Activated CD4-positive, alpha-beta T cell treated with anti-CD3 and anti-CD28 coated beads, Interleukin-2, amount 10 ng/mL, durations not matched to agents 24 days and 14 days (primary cell): Measurements from ENCODE around the gene FMNL2. TPM values are rescaled to one million over a fixed set of nuclear protein-coding genes. Genes with fewer than 3 reads are reported as not detected.

Experiments
- DNase-seq: peaks from one replicate; pipeline ENCODE4 v3.0.0; 2022
- H3K27ac Mint-ChIP-seq: one replicate; pipeline ENCODE4 v1.8.0; 2022; ENCODE audit warnings: mild to moderate bottlenecking, mixed read lengths
- H3K27me3 Mint-ChIP-seq: one replicate; pipeline ENCODE4 v1.8.0; 2022; ENCODE audit warnings: mixed read lengths
- H3K36me3 Mint-ChIP-seq: one replicate; pipeline ENCODE4 v1.8.0; 2022; ENCODE audit warnings: low read depth, mild to moderate bottlenecking, mixed read lengths
- H3K4me1 Mint-ChIP-seq: one replicate; pipeline ENCODE4 v1.8.0; 2021; ENCODE audit warnings: mixed read lengths
- H3K4me3 Mint-ChIP-seq: one replicate; pipeline ENCODE4 v1.8.0; 2022; ENCODE audit warnings: mild to moderate bottlenecking, moderate library complexity, mixed read lengths
- H3K9me3 Mint-ChIP-seq: one replicate; pipeline ENCODE4 v1.8.0; 2021; ENCODE audit warnings: mixed read lengths
- intact Hi-C: fragments of 100-400 bp; cut with micrococcal nuclease; formaldehyde crosslinking; loops from one replicate; pipeline ENCODE4 v1.15.1; 2023
- total RNA-seq: library from RNA; stranded (reverse); gene quantifications from 2 replicates; pipeline ENCODE4 v1.2.3, GENCODE V29; 2022

The FMNL2 gene
- total RNA-seq, 1 donor from 2014 or later = 14.9 TPM

DNA sequence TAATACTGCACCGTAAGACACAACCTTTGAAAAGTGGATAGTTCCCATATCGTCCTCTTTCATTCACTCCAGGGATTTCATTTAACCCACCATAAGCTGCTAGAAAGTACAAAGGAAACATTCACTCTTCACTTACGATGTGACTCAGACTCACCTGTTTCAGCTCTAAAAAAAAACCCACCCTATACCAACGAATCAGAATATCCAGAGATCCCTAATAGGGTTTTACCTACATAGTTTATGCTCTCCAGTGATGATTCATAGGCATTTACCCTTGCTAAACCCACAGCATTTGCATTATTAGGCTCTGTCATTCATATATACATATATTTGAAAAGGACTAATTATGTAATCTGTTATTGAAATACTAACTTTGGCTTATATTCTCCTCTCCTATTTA lies 322.1 kb downstream of the FMNL2 start:
- no peak overlapping the region for H3K27ac Mint-ChIP-seq
- no peaks in the 10 kb centered on the region for H3K27me3 Mint-ChIP-seq
- intact Hi-C loops = no loop called here
- H3K9me3 Mint-ChIP-seq = no peaks in the 10 kb centered on the region
- no peak overlapping the region for H3K4me3 Mint-ChIP-seq
- peaks cover 49% of the 10 kb centered on the region for H3K36me3 Mint-ChIP-seq
- no peak for DNase-seq
- peaks cover 7% of the 10 kb centered on the region for H3K4me1 Mint-ChIP-seq

DNA sequence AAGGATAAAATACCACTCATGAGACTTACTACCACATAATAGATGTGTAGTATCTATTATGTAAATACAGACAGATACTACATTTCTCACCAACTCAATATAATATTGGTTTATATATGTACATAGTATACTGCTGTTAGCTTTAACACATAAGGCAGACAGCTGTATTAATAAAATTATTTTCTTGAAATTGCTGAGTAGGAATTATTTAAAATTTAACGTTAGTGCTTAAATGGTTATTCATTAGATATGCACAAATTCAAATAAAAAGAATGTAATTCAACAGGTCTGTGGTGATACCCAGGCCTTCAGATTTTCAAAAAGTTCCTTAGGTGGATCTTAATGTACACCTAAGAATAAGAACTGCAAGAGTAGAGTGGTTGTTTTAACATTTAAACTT lies 323.2 kb downstream of the FMNL2 start:
- Mint-ChIP-seq H3K27ac (no peak overlapping the region), H3K9me3 (no peaks in the 10 kb centered on the region), H3K36me3 (peaks cover 50% of the 10 kb centered on the region), H3K4me1 (peaks cover 7% of the 10 kb centered on the region), H3K27me3 (no peaks in the 10 kb centered on the region), H3K4me3 (no peak overlapping the region)
- no peak for DNase-seq
- intact Hi-C loops = no loop called here

DNA sequence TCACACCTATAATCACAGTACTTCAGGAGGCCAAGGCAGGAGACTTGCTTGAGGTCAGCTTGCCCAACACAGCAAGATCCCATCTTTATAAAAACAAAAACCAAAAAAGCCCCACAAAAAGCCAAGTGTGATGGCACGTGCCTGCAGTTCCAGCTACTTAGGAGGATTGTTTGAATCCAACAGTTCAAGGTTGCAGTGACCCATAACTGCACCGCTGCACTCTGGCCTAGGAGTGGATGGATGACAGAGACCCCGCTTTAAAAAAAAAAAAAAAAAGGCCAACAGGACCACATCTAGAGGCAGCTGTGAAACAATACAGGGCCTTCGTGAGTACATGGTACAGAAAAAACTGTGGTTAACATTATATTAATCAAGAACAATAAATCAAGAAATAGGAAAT lies 326.1 kb downstream of the FMNL2 start:
- Mint-ChIP-seq H3K27ac (no peak overlapping the region), H3K27me3 (no peaks in the 10 kb centered on the region), H3K4me1 (peaks cover 7% of the 10 kb centered on the region), H3K9me3 (no peaks in the 10 kb centered on the region), H3K36me3 (peaks cover 58% of the 10 kb centered on the region), H3K4me3 (no peak overlapping the region)
- intact Hi-C loops = no loop called here
- DNase-seq = no peak

DNA sequence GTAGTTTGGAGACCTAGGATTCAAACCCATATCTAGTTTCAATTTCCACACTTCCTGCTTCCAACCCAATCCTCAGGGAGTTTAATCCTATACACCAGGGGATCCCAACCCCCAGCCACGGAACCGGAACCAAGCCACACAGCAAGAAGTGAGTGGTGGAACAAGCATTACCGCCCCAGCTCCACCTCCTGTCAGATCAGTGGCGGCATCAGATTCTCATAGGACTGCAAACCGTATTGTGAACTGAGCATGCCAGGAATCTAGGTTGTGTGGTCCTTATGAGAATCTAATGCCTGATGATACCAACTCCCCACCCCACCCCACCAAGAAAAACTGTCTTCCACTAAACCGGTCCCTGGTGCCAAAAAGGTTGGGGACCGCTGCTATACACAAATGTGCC lies 329.8 kb downstream of the FMNL2 start:
- intact Hi-C loops = no loop called here
- H3K27me3 Mint-ChIP-seq = no peaks in the 10 kb centered on the region
- H3K4me3 Mint-ChIP-seq = no peak overlapping the region
- H3K36me3 Mint-ChIP-seq = peaks cover 62% of the 10 kb centered on the region
- no peak for DNase-seq
- H3K4me1 Mint-ChIP-seq = no peaks in the 10 kb centered on the region
- H3K9me3 Mint-ChIP-seq = no peaks in the 10 kb centered on the region
- H3K27ac Mint-ChIP-seq = no peak overlapping the region

DNA sequence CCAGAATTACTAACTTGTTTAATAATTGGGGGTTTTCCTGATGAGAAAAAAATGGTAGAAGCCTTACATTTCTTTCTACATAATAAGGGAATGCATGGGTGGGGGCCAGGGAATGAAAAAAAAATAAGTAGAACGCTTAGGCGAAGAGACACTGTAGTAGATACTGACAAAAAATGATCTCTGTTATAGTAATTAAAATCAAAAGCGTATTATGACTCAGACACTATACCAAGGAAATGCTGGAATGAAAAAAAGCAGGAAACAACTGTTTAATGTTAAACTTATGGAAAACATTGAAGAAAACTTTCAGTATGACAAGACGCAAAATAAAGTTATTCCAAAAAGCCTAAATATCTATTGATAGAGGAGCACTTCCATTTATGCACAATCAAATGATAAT lies 339.4 kb downstream of the FMNL2 start:
- intact Hi-C loops = loop anchor here (5.0 kb wide), 1 partner anchor 38 kb away; no protein-coding TSS in a partner anchor
- no peak for DNase-seq
- H3K27ac Mint-ChIP-seq = no peak overlapping the region
- H3K27me3 Mint-ChIP-seq = no peaks in the 10 kb centered on the region
- H3K36me3 Mint-ChIP-seq = peaks cover 41% of the 10 kb centered on the region
- no peaks in the 10 kb centered on the region for H3K9me3 Mint-ChIP-seq
- no peak overlapping the region for H3K4me3 Mint-ChIP-seq
- peaks cover 5% of the 10 kb centered on the region for H3K4me1 Mint-ChIP-seq

DNA sequence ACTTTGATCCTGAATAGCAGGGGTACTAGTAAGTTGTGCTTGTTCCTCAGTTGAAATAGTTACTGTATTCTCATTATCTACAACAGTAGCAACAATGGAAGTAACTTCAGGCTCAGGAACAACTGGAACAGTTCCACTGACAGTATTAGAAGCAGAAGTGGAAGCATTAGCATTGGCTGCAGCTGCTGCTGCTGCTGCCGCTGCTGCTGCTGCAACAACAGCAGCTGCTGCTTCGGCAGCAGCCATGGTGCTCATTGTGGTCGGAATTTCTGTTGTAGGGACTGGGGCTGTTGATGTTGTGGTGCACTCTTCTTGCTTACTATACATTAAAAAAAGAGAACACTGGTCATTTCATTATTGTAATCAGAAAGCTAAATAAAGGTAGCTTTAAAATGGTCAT lies 341.5 kb downstream of the FMNL2 start:
- no peak for DNase-seq

DNA sequence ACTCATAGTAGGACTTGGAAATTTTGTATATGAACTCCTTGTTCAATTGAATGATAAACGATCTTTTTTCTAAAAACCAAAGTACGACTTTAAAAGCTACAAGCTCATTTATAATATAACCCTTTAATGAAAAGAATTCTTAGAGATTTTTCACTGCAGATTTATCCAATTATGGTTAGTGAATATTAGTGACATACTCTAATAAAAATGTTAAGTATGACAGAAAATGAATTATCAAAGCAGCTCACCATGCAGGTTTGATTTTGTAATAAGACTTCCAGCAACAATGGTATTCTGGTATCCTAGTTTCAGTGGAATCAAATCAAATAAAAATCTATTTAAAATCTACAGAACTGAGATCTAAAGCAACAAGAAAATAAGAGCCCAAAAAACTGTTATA lies 343.8 kb downstream of the FMNL2 start:
- Mint-ChIP-seq H3K9me3 (no peaks in the 10 kb centered on the region), H3K4me3 (no peak overlapping the region), H3K27ac (no peak overlapping the region), H3K27me3 (no peaks in the 10 kb centered on the region), H3K4me1 (peaks cover 10% of the 10 kb centered on the region), H3K36me3 (peaks cover 33% of the 10 kb centered on the region)
- intact Hi-C loops = no loop called here
- DNase-seq = no peak

More for the DNA sequence above, 341.5 kb downstream of the FMNL2 start:
- Mint-ChIP-seq H3K9me3 (no peaks in the 10 kb centered on the region), H3K4me3 (no peak overlapping the region), H3K4me1 (peaks cover 6% of the 10 kb centered on the region), H3K27ac (no peak overlapping the region), H3K36me3 (peaks cover 41% of the 10 kb centered on the region), H3K27me3 (no peaks in the 10 kb centered on the region)
- intact Hi-C loops = no loop called here

DNA sequence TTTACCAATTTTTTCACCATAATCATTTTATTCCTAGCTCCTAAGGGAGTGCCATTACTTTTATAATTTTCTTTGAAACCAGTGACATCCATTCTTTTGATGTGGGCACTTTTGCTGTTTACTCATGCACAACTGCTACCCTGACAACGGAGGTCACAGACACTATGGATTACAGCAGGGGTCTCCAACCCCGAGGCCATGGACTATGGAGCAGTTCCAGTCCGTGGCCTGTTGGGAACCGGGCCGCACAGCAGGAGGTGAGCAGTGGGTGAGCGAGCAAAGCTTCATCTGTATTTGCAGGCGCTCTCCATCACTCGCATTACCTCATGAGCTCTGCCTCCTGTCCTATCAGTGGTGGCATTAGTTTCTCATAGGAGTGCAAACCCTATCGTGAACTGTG lies 347.7 kb downstream of the FMNL2 start:
- Mint-ChIP-seq H3K4me1 (peaks cover 16% of the 10 kb centered on the region), H3K36me3 (peaks cover 27% of the 10 kb centered on the region), H3K27me3 (no peaks in the 10 kb centered on the region), H3K4me3 (no peak overlapping the region), H3K27ac (peak overlapping the region; percentile 65), H3K9me3 (no peaks in the 10 kb centered on the region)
- intact Hi-C loops = no loop called here
- DNase-seq = no peak

DNA sequence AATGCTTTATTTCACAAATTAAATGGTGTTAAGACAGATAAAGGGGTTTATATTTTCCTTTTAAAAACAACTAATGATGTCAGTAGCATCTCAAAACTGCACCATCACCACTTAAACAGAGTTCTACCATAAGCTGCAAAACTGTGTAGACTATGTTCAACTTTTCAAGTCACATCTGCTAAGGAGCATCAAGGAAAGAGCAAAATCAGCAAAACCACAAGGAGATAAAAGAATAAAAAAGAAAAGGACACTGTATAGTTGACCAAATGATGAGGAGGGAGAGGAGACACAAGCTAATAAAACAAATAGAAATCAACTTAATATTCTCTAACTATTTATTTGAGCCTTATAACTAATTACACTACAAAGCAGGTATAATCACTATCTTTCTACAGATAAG lies 348.4 kb downstream of the FMNL2 start:
- Mint-ChIP-seq H3K27ac (no peak overlapping the region), H3K36me3 (peaks cover 28% of the 10 kb centered on the region), H3K4me3 (no peak overlapping the region), H3K27me3 (no peaks in the 10 kb centered on the region), H3K9me3 (no peaks in the 10 kb centered on the region), H3K4me1 (peaks cover 16% of the 10 kb centered on the region)
- intact Hi-C loops = no loop called here
- DNase-seq = no peak

DNA sequence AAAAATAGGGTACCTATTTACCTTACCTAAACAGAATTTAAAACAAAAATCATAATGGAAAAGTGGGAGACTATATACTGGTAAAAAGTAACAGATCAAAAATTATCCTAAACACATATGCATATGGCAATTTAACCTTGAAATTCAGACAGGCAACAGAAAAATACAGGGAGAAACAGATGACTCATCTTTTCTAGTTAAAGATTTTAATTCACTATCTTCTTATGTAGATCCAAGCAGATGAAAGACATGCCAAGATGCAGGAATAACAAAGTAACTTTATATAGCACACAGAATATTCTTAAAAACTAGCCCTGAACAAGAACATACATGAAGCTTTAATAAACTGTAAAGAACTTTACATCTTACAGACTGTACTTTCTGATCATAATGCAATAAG lies 351.3 kb downstream of the FMNL2 start:
- no peak overlapping the region for H3K27ac Mint-ChIP-seq
- no peaks in the 10 kb centered on the region for H3K9me3 Mint-ChIP-seq
- peaks cover 19% of the 10 kb centered on the region for H3K4me1 Mint-ChIP-seq
- intact Hi-C loops = no loop called here
- H3K27me3 Mint-ChIP-seq = no peaks in the 10 kb centered on the region
- DNase-seq = no peak
- H3K36me3 Mint-ChIP-seq = peaks cover 24% of the 10 kb centered on the region
- no peak overlapping the region for H3K4me3 Mint-ChIP-seq

DNA sequence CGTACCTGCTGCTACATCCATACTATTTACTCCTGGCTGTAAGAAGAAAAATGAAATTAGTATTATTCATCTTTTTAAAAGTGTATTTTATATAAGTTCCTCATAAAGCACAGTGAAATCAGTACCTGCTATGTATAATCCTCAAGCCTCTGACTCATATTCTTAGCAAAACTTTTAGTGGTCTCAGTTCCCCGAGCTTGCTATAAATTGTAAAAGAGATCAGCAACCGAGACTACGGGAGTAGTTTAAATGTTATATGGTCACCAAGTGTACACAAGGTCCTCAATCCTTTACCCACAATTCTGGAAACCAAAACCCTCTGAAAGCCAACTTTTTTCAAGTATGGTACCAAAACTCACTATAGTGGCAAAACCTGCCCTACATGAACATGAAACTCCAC lies 358.1 kb downstream of the FMNL2 start:
- intact Hi-C loops = loop anchor here (10.0 kb wide), 1 partner anchor 1208 kb away; no protein-coding TSS in a partner anchor
- DNase-seq = no peak
- Mint-ChIP-seq H3K4me3 (no peak overlapping the region), H3K27me3 (no peaks in the 10 kb centered on the region), H3K9me3 (no peaks in the 10 kb centered on the region), H3K36me3 (peaks cover 26% of the 10 kb centered on the region), H3K4me1 (peaks cover 23% of the 10 kb centered on the region), H3K27ac (no peak overlapping the region)

DNA sequence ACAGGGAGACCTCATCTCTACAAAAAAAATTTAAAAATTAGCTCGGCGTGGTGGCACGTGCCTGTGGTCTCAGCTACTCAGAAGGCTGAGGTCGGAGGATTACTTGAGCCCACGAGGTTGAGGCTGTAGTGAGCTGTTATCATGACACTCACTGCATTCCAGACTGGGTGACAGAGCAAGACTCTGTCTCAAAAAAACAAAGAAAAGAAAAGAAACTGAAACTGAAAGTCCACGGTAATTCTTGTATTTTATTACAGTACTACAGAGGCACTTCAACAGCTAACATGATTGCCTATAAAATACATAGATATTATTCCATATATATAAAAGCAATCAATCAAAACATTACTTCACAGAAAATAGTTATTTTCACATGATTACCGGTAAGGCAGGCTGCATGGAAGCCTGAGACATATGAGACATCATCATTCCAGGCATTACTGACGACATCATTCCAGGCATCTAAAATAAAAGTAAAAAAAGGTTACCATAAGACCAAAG lies 359.2 kb downstream of the FMNL2 start:
- Mint-ChIP-seq H3K4me3 (peak overlapping the region; percentile 81), H3K36me3 (peaks cover 23% of the 10 kb centered on the region), H3K9me3 (no peaks in the 10 kb centered on the region), H3K4me1 (peaks cover 23% of the 10 kb centered on the region), H3K27me3 (no peaks in the 10 kb centered on the region), H3K27ac (peak overlapping the region; percentile 93)
- DNase-seq = peak; percentile 81
- intact Hi-C loops = loop anchor here (1.0 to 10.0 kb wide), 2 partner anchors 518 to 1209 kb away; no protein-coding TSS in a partner anchor

DNA sequence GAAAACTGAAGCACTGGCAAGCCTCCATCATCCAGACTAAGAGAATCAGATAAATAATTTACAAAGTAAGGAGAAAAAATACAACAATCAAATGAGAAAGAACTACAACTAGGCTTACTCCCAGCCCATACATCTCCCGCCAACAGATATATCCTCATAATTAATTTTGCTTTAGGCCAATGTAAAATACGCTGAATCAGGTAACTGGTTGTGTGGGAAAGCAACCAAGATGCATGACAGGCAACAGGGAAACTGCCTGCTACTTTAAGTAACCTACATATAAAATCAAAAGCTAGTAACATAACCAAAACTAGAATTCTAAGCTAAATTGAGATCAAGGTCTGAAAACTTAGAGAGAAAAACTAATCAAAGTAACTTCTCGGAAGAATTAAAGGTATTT lies 360.8 kb downstream of the FMNL2 start:
- Mint-ChIP-seq H3K4me3 (no peak overlapping the region), H3K27ac (peak overlapping the region; percentile 10), H3K27me3 (no peaks in the 10 kb centered on the region), H3K4me1 (peaks cover 28% of the 10 kb centered on the region), H3K36me3 (peaks cover 27% of the 10 kb centered on the region), H3K9me3 (no peaks in the 10 kb centered on the region)
- intact Hi-C loops = loop anchor here (1.0 to 10.0 kb wide), 2 partner anchors 21 to 1211 kb away; no protein-coding TSS in a partner anchor
- no peak for DNase-seq

DNA sequence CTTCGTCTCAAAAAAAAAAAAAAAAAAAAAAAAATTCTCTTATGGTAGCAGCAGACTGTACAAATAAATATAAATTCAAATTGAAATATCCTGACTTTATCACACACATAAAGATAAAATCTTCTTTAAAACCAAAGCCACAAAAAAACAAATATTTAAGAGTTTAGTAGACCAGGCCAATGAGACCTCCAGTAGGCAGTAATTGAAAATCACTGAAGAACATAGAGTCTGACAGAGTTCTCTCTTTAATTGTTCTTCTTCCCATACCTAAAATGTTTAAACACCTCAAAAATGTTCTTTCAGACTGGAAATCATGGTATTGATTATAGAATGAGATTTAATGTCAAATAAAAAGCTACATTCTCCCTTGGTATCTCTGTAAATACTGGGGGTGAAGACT lies 361.5 kb downstream of the FMNL2 start:
- Mint-ChIP-seq H3K4me1 (peaks cover 28% of the 10 kb centered on the region), H3K4me3 (no peak overlapping the region), H3K27ac (no peak overlapping the region), H3K27me3 (no peaks in the 10 kb centered on the region), H3K9me3 (no peaks in the 10 kb centered on the region), H3K36me3 (peaks cover 29% of the 10 kb centered on the region)
- no peak for DNase-seq
- intact Hi-C loops = loop anchor here (10.0 kb wide), 1 partner anchor 1212 kb away; no protein-coding TSS in a partner anchor
